ENCODE data around the gene SHMT1. TPM values are rescaled to one million over a fixed set of nuclear protein-coding genes. Genes with fewer than 3 reads are reported as not detected.
"Not testable (repeated sequence)": the region's sequence is repeated elsewhere in the genome, so short reads cannot be mapped to it uniquely, and the experiment has no call there.

SHMT1 gene
- total and polyA plus RNA-seq, 4 donors, result 39.6 to 360 (median 325) TPM

- Histone ChIP-seq H3K4me3 (ENCODE audit: low read depth in 1 of 3, low read length in 3 of 3) (peak overlapping the region; percentile 73 to 96 (median 79)), H3K27ac (ENCODE audit: low read depth in 1 of 2, low read length in 2 of 2) (peak overlapping the region; percentile 87 to 92), H3K4me1 (ENCODE audit: control insufficient read depth in 4 of 4, insufficient read depth in 4 of 4, low read length in 3 of 4) (peaks cover 6 to 51% (median 47%) of the 10 kb centered on the region in 4 donors), H3K36me3 (ENCODE audit: control insufficient read depth in 4 of 4, insufficient read depth in 3 of 4, low read depth in 1 of 4, low read length in 3 of 4) (peaks cover 0 to 8% (median 6%) of the 10 kb centered on the region in 4 donors), H3K27me3 (ENCODE audit: control insufficient read depth in 4 of 4, insufficient read depth in 4 of 4, low read length in 3 of 4) (no peaks in the 10 kb centered on the region), H3K9me3 (ENCODE audit: control insufficient read depth in 4 of 4, low read length in 3 of 4) (no peaks in the 10 kb centered on the region), H3K9ac (ENCODE audit: low read depth in 1 of 2, low read length in 2 of 2) (peak overlapping the region in 1 of 2 donors; percentile 70)
- under 1% methylated on average over 39 of the region's 39 CpGs for WGBS
- TF ChIP-seq HNF4G (IDR thresholded peaks at IDR 0.05) (no peak), TAF1 (conservative IDR thresholded peaks at IDR 0.05) (no peak), NR2F2 (IDR thresholded peaks at IDR 0.05) (no peak), YY1 (IDR thresholded peaks at IDR 0.05) (no peak), REST (IDR thresholded peaks at IDR 0.05) (no peak), RAD21 (IDR thresholded peaks at IDR 0.05) (no peak), JUND (IDR thresholded peaks at IDR 0.05) (no peak), HNF4A (conservative IDR thresholded peaks at IDR 0.05) (no peak)
- TF ChIP-seq, protein P1, sequence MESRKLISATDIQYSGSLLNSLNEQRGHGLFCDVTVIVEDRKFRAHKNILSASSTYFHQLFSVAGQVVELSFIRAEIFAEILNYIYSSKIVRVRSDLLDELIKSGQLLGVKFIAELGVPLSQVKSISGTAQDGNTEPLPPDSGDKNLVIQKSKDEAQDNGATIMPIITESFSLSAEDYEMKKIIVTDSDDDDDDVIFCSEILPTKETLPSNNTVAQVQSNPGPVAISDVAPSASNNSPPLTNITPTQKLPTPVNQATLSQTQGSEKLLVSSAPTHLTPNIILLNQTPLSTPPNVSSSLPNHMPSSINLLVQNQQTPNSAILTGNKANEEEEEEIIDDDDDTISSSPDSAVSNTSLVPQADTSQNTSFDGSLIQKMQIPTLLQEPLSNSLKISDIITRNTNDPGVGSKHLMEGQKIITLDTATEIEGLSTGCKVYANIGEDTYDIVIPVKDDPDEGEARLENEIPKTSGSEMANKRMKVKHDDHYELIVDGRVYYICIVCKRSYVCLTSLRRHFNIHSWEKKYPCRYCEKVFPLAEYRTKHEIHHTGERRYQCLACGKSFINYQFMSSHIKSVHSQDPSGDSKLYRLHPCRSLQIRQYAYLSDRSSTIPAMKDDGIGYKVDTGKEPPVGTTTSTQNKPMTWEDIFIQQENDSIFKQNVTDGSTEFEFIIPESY (IDR thresholded peaks at IDR 0.05), result no peak
- no peak for DNase-seq (ENCODE audit: low spot score)
These were observed 49.2 kb downstream of the SHMT1 start for GRCh38 chr17:18314059-18314730.

GRCh38 chr17:18309202-18309601 is 54.1 kb downstream of the SHMT1 start:
- Histone ChIP-seq H3K27ac (ENCODE audit: low read depth in 1 of 2, low read length in 2 of 2) (no peak overlapping the region), H3K27me3 (ENCODE audit: control insufficient read depth in 4 of 4, insufficient read depth in 4 of 4, low read length in 3 of 4) (no peaks in the 10 kb centered on the region), H3K9ac (ENCODE audit: low read depth in 1 of 2, low read length in 2 of 2) (no peak overlapping the region), H3K4me3 (ENCODE audit: low read depth in 1 of 3, low read length in 3 of 3) (no peak overlapping the region), H3K36me3 (ENCODE audit: control insufficient read depth in 4 of 4, insufficient read depth in 3 of 4, low read depth in 1 of 4, low read length in 3 of 4) (peaks cover 12 to 29% (median 26%) of the 10 kb centered on the region in 4 donors), H3K9me3 (ENCODE audit: control insufficient read depth in 4 of 4, low read length in 3 of 4) (no peaks in the 10 kb centered on the region), H3K4me1 (ENCODE audit: control insufficient read depth in 4 of 4, insufficient read depth in 4 of 4, low read length in 3 of 4) (peaks cover 0 to 14% (median 11%) of the 10 kb centered on the region in 4 donors)
- no peak for TF ChIP-seq RAD21 (IDR thresholded peaks at IDR 0.05)
- no peak for DNase-seq (ENCODE audit: low spot score)
- WGBS, result 96% methylated on average over 4 of the region's 4 CpGs

DNA sequence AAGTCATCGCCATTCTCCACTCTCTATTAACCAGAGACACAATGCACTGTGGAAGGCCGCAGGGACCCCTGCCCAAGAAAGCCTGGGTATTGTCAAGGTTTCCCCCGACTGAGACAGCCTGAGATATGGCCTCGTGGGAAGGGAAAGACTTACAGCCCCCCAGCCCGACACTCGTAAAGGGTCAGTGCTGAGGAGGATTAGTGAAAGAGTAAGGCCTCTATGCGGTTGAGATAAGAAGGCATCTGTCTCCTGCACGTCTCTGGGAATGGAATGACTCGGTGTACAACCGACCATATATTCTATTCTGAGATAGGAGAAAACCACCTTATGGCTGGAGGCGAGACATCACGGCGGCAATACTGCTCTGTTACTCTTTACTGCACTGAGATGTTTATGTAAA is 60.1 kb downstream of the SHMT1 start:
- H3K36me3 ChIP-seq (ENCODE audit: control insufficient read depth in 4 of 4, insufficient read depth in 3 of 4, low read depth in 1 of 4, low read length in 3 of 4), result peaks cover 20 to 69% (median 48%) of the 10 kb centered on the region in 4 donors
- not testable (repeated sequence) for H3K4me3 ChIP-seq (ENCODE audit: low read depth in 1 of 3, low read length in 3 of 3); H3K27me3 ChIP-seq (ENCODE audit: control insufficient read depth in 4 of 4, insufficient read depth in 4 of 4, low read length in 3 of 4); H3K4me1 ChIP-seq (ENCODE audit: control insufficient read depth in 4 of 4, insufficient read depth in 4 of 4, low read length in 3 of 4); H3K9me3 ChIP-seq (ENCODE audit: control insufficient read depth in 4 of 4, low read length in 3 of 4); H3K9ac ChIP-seq (ENCODE audit: low read depth in 1 of 2, low read length in 2 of 2); DNase-seq (ENCODE audit: low spot score); H3K27ac ChIP-seq (ENCODE audit: low read depth in 1 of 2, low read length in 2 of 2)
- 91% methylated on average over 13 of the region's 13 CpGs for WGBS

All from liver (tissue), 9 donors.